CD14-positive monocyte (primary cell): ENCODE data around the gene ARSI. TPM values are rescaled to one million over a fixed set of nuclear protein-coding genes. Genes with fewer than 3 reads are reported as not detected.

ENCODE experiments used
- DNase-seq, 3 donors: peaks; one replicate each; pipeline ENCODE4 v3.0.0-alpha.2; 2011 to 2022
- H2AFZ ChIP-seq: 2 replicates; pipeline ENCODE4 v1.6.0; 2012; ENCODE audit warnings: mild to moderate bottlenecking, low read depth, low read length, inconsistent platforms; ENCODE audit not compliant: insufficient read depth, poor library complexity, severe bottlenecking
- H3K27ac ChIP-seq, 2 donors: 1 replicate in 1 of 2; 2 replicates in 1 of 2; pipeline ENCODE4 v1.5.1; 2012 to 2013; ENCODE audit warnings: low read length in 2 of 2, control low read depth in 1 of 2, inconsistent platforms in 1 of 2, low read depth in 1 of 2, mild to moderate bottlenecking in 1 of 2
- H3K27me3 ChIP-seq, 2 donors: one replicate each; pipeline versions ENCODE4 v1.6.0 to v1.6.1; 2011 to 2013; ENCODE audit warnings: low read length in 2 of 2; ENCODE audit not compliant: control insufficient read depth in 2 of 2, insufficient read depth in 2 of 2
- H3K36me3 ChIP-seq, 2 donors: replicated peaks in 1 of 2; 1 replicate in 1 of 2; 2 replicates in 1 of 2; pipeline versions ENCODE4 v1.5.1 to v1.6.1; 2012 to 2013; ENCODE audit warnings: low read length in 2 of 2, control low read depth in 1 of 2, inconsistent platforms in 1 of 2, mild to moderate bottlenecking in 1 of 2; ENCODE audit not compliant: insufficient read depth in 2 of 2, control insufficient read depth in 1 of 2
- H3K4me1 ChIP-seq, 2 donors: 1 replicate in 1 of 2; 2 replicates in 1 of 2; pipeline versions ENCODE4 v1.5.1 to v1.6.1; 2012 to 2013; ENCODE audit warnings: low read length in 2 of 2, control low read depth in 1 of 2, inconsistent platforms in 1 of 2, mild to moderate bottlenecking in 1 of 2, moderate library complexity in 1 of 2; ENCODE audit not compliant: insufficient read depth in 2 of 2, control insufficient read depth in 1 of 2
- H3K4me2 ChIP-seq: replicated peaks from 2 replicates; pipeline ENCODE3; 2012; ENCODE audit warnings: low read length, moderate library complexity, mild to moderate bottlenecking; ENCODE audit not compliant: poor library complexity, severe bottlenecking; ENCODE audit errors: extremely low read depth
- H3K4me3 ChIP-seq, 3 experiments: fragments of 200-600 bp in 1 of 3; sonication (generic) in 1 of 3; replicated peaks in 1 of 3; 1 replicate in 2 of 3; 2 replicates in 1 of 3; pipeline ENCODE4 v1.5.1; 2011 to 2013; ENCODE audit warnings: low read length in 3 of 3, mild to moderate bottlenecking in 3 of 3, control low read depth in 2 of 3, low read depth in 2 of 3, inconsistent platforms in 1 of 3, moderate library complexity in 1 of 3
- H3K79me2 ChIP-seq: 2 replicates; pipeline ENCODE4 v1.6.0; 2012; ENCODE audit warnings: mild to moderate bottlenecking, control low read depth, inconsistent platforms, low read length, moderate library complexity; ENCODE audit not compliant: insufficient read depth
- H3K9ac ChIP-seq: 2 replicates; pipeline ENCODE4 v1.6.0; 2017; ENCODE audit warnings: low read length, mild to moderate bottlenecking; ENCODE audit not compliant: insufficient read depth, poor library complexity, severe bottlenecking
- H3K9me3 ChIP-seq, 2 donors: replicated peaks in 1 of 2; 1 replicate in 1 of 2; 2 replicates in 1 of 2; pipeline versions ENCODE4 v1.5.1 to v1.6.1; 2012 to 2013; ENCODE audit warnings: low read length in 2 of 2, control low read depth in 1 of 2; ENCODE audit not compliant: control insufficient read depth in 1 of 2, insufficient read depth in 1 of 2
- H4K20me1 ChIP-seq: 2 replicates; pipeline ENCODE4 v1.6.0; 2012; ENCODE audit warnings: mild to moderate bottlenecking, low read length, control low read depth, moderate library complexity; ENCODE audit not compliant: insufficient read depth
- H3K27ac Mint-ChIP-seq, 7 donors: one replicate each; pipeline ENCODE4 v1.8.0; 2020; ENCODE audit warnings: mild to moderate bottlenecking in 7 of 7, mixed read lengths in 7 of 7, moderate library complexity in 6 of 7, inconsistent platforms in 2 of 7
- H3K27me3 Mint-ChIP-seq, 3 donors: one replicate each; pipeline ENCODE4 v1.8.0; 2021 to 2022; ENCODE audit warnings: low read depth in 3 of 3, mild to moderate bottlenecking in 3 of 3, mixed read lengths in 3 of 3, moderate library complexity in 3 of 3, inconsistent platforms in 1 of 3
- H3K36me3 Mint-ChIP-seq, 2 donors: one replicate each; pipeline ENCODE4 v1.8.0; 2020; ENCODE audit warnings: mixed read lengths in 2 of 2, inconsistent platforms in 1 of 2, mild to moderate bottlenecking in 1 of 2
- H3K4me1 Mint-ChIP-seq: one replicate; pipeline ENCODE4 v1.8.0; 2020; ENCODE audit warnings: mild to moderate bottlenecking, mixed read lengths
- H3K4me3 Mint-ChIP-seq, 2 donors: one replicate each; pipeline ENCODE4 v1.8.0; 2020; ENCODE audit warnings: mild to moderate bottlenecking in 2 of 2, mixed read lengths in 2 of 2, moderate library complexity in 1 of 2
- H3K9me3 Mint-ChIP-seq, 7 donors: one replicate each; pipeline ENCODE4 v1.8.0; 2020 to 2022; ENCODE audit warnings: mixed read lengths in 7 of 7, mild to moderate bottlenecking in 6 of 7, moderate library complexity in 6 of 7, inconsistent platforms in 2 of 7
- CTCF ChIP-seq: fragments of 200-600 bp; IDR thresholded peaks from one replicate; pipeline ENCODE4 v1.8.0; 2022; ENCODE audit warnings: antibody characterized with exemption, mild to moderate bottlenecking
- WGBS: methylation state at CpG from one replicate; pipeline ENCODE4 v1.1.5; 2013; ENCODE audit warnings: missing lambda C conversion rate; ENCODE audit not compliant: insufficient coverage; 5-methylcytosine and 5-hydroxymethylcytosine counted together
- intact Hi-C, 2 donors: fragments of 100-400 bp; cut with micrococcal nuclease; formaldehyde crosslinking; loops; one replicate each; pipeline versions ENCODE4 v1.15.0 to v1.15.1; 2023
- polyA plus RNA-seq, 3 donors: library from polyadenylated mRNA; depleted of rRNA in 1 of 3; unstranded in 2 of 3; stranded (reverse) in 1 of 3; fragments of 300-500 nt in 2 of 3; fragments of >200 nt in 1 of 3; fragmentation: Illumina TruSeq in 2 of 3; gene quantifications; 1 replicate in 2 of 3; 2 replicates in 1 of 3; pipeline ENCODE4 v1.2.3, GENCODE V29; 2012 to 2021

The ARSI gene
- polyA plus RNA-seq, 3 donors, result not detected

- no peaks in the 10 kb centered on the region for H3K36me3 ChIP-seq
- 87% methylated on average over 10 of the region's 13 CpGs for WGBS
- no peak for DNase-seq
- H4K20me1 ChIP-seq, result no peaks in the 10 kb centered on the region
- H3K4me1 ChIP-seq, result no peaks in the 10 kb centered on the region
- no peak overlapping the region for H2AFZ ChIP-seq
- peaks cover 2% of the 10 kb centered on the region for H3K4me1 Mint-ChIP-seq
- H3K9ac ChIP-seq, result no peak overlapping the region
- H3K27me3 ChIP-seq, result peaks cover 31 to 46% of the 10 kb centered on the region in 2 donors
- no peak for TF ChIP-seq CTCF
- intact Hi-C loops, result no loop called here
- H3K4me2 ChIP-seq, result no peak overlapping the region
- no peak overlapping the region for H3K27ac ChIP-seq
- H3K27ac Mint-ChIP-seq, result no peak overlapping the region
- no peak overlapping the region for H3K4me3 ChIP-seq
- no peaks in the 10 kb centered on the region for H3K36me3 Mint-ChIP-seq
- peak overlapping the region in 1 of 2 donors; percentile 33 for H3K4me3 Mint-ChIP-seq
- no peaks in the 10 kb centered on the region for H3K79me2 ChIP-seq
- H3K9me3 ChIP-seq, result peaks cover 0 to 6% of the 10 kb centered on the region in 2 donors
- peaks cover 0 to 9% (median 2%) of the 10 kb centered on the region in 7 donors for H3K9me3 Mint-ChIP-seq
- H3K27me3 Mint-ChIP-seq, result peaks cover 33 to 50% (median 37%) of the 10 kb centered on the region in 3 donors
Observed at GRCh38 chr5:150300496-150301169, 2.1 kb downstream of the ARSI start.

- Mint-ChIP-seq H3K4me1 (peaks cover 2% of the 10 kb centered on the region), H3K27ac (no peak overlapping the region), H3K27me3 (peaks cover 33 to 50% (median 37%) of the 10 kb centered on the region in 3 donors), H3K4me3 (no peak overlapping the region), H3K9me3 (peaks cover 0 to 9% (median 2%) of the 10 kb centered on the region in 7 donors), H3K36me3 (no peaks in the 10 kb centered on the region)
- WGBS, result 70% methylated on average over 3 of the region's 6 CpGs
- Histone ChIP-seq H2AFZ (no peak overlapping the region), H3K36me3 (no peaks in the 10 kb centered on the region), H3K27ac (no peak overlapping the region), H3K9me3 (peaks cover 0 to 6% of the 10 kb centered on the region in 2 donors), H3K79me2 (no peaks in the 10 kb centered on the region), H4K20me1 (no peaks in the 10 kb centered on the region), H3K9ac (no peak overlapping the region), H3K4me1 (no peaks in the 10 kb centered on the region), H3K4me2 (no peak overlapping the region), H3K4me3 (no peak overlapping the region), H3K27me3 (peaks cover 31 to 46% of the 10 kb centered on the region in 2 donors)
- intact Hi-C loops, result no loop called here
- no peak for DNase-seq
- TF ChIP-seq CTCF, result no peak
Observed at GRCh38 chr5:150299571-150300327, 3.0 kb downstream of the ARSI start.
